GM21825 (cell line): Measurements from ENCODE around the gene PDE1C.

Experiments
- ATAC-seq: cut with Tn5 transposase; IDR thresholded peaks from one replicate; pipeline ENCODE4 v1.9.1; 2021; ENCODE audit warnings: mild to moderate bottlenecking, moderate library complexity; ENCODE audit not compliant: unreplicated experiment

Gene PDE1C

GRCh38 chr7:31997423-31997822 is 72.8 kb downstream of the PDE1C start:
- ATAC-seq, result no peak

GRCh38 chr7:31995134-31995533 is 75.1 kb downstream of the PDE1C start:
- no peak for ATAC-seq

DNA sequence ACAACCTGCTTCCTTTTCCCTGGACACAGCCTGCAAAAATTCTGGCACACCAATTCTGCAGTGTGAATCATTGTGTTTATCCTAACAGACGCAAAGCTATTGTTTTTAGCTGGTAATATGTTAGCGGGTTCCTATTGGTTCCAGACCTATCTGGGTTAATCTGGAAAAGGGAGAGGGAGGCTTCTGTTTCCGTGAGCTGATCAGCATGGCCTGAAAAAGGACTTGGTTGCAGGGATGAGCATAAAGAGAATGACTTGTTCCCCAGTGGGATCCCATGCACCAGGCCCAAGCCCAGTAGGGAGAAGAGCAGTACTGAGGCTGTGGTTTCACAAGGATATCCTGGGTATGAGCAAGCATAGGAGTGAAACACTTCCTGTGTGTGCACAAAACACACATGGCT is 78.4 kb downstream of the PDE1C start:
- ATAC-seq, result no peak

DNA sequence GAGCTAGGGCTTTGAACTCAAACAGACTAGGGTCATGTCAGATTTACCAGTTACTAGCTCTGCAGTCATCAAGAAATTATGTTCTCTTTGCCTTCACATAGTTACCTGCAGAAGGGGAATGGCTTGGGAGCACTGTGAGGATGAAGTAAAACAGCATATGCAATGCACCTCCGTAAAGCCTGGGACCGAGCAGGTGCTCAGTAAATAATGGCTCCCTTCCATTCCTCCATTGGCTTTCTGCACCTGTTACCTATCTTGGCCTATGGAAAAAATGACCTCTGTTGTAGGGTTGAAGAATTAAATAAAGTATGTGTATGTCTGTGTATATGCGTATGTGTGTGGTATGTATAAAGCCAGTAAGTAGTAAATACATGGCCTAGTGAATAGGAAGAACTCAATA is 78.8 kb downstream of the PDE1C start:
- no peak for ATAC-seq

DNA sequence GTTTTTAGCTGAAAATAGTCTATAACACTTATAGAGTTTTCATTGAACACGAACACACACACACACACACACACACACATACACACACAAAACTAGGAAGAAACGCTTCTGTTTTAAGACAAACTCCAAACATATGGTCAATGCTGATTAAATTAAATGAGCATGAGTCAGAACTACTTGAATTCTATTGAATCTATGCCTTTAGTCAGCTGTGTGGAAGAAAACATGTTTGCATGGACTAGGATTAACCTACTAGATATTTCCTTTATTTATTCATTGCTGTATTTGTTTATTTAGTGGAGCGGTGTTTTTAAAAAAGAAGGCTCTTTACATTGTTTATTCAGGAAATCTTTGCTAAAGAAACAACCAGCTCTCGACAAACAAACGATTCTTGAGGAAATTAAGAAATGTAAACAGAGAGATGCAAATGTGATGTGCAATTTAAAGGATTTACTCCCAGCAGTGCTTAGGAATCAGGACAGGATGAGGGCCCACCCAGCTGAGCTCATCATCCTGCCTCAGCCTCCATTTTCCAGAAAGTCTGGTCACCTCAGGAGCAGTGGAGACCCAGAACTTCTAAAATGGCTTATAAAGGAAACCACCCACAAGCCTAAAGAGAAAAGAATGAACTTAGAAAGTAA is 83.2 kb downstream of the PDE1C start:
- ATAC-seq, result no peak

DNA sequence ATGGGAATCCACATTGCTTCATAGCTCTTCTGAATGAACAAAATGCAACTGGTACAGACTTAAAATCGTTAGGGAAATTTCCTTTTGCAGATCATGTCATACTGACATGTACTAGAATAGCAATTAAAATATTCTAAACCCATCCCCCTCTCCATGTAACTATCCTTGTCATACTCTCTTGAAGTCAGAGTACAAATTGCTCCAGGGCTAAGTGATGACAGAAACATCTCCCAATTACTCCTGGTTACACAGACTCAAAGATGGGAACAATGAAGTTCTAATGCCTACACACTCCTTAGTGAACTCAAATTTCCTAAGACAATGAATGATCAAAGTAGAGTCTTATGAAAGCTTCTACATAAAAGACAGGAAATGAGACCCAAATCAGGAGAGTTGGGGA is 87.2 kb downstream of the PDE1C start:
- no peak for ATAC-seq

DNA sequence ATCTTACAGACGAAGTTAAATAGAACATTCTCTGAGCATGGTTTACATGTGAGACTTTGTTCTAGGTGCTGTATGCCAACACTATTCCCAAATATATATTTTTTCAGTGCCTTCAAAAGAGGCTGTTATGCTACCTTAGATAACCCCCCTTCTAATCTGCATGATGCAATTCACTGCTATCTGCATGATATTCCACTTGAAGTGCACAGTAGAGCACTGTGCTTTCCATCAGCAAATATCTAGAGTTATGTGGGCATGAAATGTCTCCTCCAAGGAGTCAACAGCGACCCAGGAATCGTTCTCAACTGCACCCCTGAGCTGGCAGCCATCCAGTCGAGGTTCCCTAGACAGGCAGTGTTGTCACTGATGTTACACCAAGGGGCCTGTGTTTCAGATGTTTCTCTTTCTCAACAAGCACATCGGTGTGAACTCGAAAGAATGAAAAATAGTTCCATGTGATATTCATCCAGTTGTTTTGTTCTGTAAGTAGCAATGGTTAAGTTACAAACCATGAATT is 88.3 kb downstream of the PDE1C start:
- ATAC-seq, result no peak

DNA sequence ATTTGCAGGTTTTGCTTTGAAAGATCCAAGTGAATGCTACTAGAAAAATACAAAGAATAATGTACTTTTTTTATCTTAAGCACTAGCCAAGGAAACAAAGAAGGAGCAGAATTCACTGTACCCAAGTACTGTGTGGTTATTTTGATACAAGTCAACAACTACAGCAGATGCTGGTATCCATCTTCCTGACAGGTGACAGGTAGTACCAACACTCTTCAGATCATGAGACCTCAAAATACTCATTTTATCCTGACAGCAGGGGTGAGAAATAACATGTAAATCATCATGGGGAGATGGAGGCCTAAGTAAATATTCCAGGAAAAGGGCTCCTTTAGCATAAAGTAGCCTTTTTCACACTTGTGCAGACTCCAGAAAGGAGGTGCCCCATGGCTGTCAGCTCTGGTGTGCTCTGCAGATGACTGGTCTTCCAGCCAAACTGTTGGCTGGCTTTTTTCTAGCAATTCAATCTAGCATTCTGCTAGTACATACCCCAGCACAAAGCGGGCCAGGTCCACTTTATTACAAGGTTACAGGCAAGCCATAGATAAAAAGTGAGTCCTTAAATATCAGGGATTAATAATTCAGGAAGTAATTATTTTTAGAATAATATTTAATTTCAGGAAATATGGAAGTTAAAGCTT is 90.4 kb downstream of the PDE1C start:
- no peak for ATAC-seq

GRCh38 chr7:31975546-31975945 is 94.7 kb downstream of the PDE1C start:
- ATAC-seq, result no peak

DNA sequence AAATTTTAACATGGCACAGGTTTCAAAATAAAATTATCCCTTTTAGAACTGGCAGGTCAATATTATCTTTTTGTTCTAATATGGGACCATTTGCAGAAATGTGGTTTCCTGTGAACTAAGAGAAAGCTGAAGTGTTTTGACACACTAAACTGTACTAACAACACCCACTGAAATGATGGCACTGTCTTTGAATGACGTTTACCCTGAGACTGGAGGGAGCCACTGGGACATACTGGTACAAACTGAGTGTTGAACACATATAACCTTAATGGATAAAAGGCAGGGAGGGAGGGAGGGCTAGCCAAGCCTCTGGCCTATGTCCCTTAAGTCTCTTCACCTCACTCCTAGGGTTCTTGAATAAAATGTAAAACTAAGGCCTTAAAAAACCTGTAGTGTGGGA is 95.9 kb downstream of the PDE1C start:
- no peak for ATAC-seq

DNA sequence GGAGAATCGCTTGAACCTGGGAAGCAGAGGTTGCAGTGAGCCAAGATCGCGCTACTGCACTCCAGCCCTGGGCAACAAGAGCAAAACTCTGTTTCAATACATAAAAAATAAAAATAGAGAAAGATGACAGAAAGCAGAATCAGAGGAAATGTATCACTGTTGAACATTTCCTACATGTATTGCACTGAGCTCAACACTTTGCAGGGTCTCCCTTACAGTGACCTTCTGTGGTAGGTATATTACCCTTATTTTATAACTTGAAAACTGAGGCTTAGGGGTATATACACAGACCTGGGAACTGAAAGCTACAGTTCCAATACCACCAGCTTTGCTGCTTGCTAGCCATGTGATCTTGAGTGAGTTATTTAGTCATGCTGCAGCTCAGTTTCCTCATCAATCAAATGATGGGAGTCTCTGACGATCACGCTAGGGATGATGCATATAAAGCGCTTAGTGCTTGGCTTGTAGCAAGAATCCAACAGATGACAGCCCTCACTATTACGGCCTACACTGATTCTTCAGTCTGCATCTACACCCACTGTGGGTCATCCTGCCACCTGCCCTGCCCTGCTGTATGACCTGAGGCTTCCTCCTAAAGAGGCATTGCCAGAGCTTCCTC is 99.0 kb downstream of the PDE1C start:
- ATAC-seq, result no peak

DNA sequence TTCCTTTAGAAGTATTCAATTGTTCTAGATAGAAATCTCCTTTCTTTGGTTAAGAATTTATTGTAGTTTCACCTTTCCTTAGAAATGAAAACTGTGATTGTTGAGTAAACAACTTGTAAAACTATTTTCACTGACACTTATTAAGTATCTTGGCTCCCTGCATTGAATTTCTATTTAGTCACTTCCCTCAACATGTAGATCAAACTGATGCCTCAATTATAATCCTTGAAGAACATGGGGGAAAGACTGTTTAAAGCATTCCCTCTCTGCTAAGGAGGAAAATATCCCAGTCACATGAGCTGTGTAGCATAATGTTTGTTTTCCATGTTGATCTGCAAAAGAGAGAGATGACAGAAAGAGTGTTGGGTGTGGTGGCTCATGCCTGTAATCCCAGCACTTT is 99.7 kb downstream of the PDE1C start:
- no peak for ATAC-seq

DNA sequence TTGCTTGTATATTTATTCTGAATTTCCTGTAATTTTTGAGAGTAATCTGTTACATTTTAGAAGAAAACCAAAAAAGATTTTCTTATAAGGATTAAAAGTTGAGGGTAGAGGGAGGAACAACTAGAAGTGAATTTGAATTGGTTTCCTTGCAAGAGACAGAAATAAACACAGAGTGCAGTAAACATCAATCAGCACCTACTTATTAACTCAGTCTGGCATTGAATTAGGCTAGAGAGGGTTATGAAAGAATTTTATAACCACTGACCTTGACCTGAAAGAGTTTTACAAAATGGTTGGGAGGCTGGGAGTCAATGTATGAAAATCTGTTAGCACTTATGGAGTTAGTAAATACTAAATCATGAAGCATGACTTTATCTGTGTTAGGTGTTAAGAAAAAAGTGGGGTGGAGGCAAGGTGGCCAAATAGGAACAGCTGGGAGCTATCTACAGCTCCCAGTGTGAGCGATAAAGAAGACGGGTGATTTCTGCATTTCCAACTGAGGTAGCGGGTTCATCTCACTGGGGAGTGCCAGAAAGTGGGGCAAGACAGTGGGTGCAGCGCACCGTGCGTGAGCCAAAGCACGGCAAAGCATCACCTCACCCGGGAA is 106.5 kb downstream of the PDE1C start:
- no peak for ATAC-seq

DNA sequence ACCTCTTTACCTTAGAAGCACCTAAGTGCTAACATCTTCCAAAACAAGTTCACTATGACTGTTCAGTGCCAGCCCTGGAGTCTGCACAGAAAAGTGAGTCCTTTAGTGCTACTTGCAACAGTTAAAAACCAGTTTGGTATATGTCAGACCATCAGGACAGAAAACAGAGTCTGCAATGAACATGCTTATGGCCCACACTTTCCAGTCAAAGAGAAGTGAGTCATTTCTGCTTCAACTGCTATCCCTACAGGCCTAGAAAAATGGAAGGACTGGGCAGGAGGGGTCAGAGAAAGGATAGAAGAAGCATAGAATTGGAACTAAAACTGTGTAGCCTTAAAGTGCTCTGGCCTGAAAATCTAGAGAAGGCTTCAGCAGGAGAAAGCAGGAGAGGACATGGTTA is 108.0 kb downstream of the PDE1C start:
- ATAC-seq, result no peak

DNA sequence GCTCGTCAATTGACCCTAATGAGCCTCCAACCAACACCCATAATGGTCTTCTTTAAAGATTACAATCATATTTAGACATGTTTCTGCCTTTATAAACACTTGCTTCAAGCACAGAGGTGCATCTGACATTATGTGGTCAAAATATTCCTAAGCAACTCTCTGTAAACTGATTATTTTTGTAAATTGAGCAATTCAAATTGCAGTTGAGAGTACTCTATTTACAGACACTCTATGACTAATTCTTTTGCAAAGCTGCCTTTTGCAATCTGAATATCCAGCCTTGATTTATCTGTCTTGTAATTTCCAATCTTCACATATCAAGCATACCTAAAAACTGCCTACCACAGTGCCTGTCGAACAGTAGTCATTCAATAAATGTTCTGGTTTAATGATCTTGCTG is 112.0 kb downstream of the PDE1C start:
- no peak for ATAC-seq

GRCh38 chr7:31957756-31958155 is 112.5 kb downstream of the PDE1C start:
- ATAC-seq, result no peak

- no peak for ATAC-seq
These were observed 113.0 kb downstream of the PDE1C start for GRCh38 chr7:31957090-31957720.

DNA sequence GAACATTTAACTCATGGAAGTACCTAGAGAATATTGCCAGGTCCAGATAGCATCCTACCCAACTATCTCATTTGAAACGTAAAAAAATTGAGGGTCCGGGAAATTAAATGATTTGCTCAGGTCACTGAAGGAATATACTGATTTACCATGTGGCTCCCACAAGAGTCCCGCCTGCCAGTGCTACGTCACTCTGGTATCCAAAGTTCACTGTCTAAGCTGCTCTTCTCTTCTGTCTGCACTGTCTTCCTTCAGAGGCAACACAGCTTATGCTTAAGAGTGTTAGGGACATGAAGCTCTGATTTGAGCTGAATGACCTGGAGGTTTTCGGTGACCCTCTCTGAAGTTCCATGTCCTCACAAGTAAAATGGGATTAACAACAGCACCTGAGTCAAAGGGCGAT is 114.6 kb downstream of the PDE1C start:
- ATAC-seq, result no peak

- ATAC-seq, result no peak
These were observed 115.2 kb downstream of the PDE1C start for GRCh38 chr7:31955021-31955420.

DNA sequence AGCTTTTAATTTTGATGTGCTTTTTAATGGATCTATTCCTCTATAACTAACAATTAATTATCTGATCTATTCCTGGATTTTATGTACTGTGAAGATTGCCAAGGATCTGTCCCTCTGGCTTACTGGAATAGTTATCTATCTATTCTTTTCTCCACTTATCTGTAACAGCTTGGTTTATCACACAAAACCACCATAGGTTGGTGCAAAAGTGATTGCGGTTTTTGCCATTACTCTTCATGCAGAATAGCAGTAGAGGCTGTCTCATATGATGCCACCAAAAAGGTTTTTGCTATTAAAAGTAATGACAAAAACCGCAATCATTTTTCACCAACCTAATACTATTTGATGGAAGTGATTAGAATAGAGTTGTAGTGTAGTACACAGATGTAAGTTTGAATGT is 115.7 kb downstream of the PDE1C start:
- ATAC-seq, result no peak

- ATAC-seq, result no peak
These were observed 116.8 kb downstream of the PDE1C start for GRCh38 chr7:31953432-31953831.
